ENCODE measurements around the gene PCSK5.
"Not testable (repeated sequence)": the region's sequence is repeated elsewhere in the genome, so short reads cannot be mapped to it uniquely, and the experiment has no call there.

Gene PCSK5

DNA sequence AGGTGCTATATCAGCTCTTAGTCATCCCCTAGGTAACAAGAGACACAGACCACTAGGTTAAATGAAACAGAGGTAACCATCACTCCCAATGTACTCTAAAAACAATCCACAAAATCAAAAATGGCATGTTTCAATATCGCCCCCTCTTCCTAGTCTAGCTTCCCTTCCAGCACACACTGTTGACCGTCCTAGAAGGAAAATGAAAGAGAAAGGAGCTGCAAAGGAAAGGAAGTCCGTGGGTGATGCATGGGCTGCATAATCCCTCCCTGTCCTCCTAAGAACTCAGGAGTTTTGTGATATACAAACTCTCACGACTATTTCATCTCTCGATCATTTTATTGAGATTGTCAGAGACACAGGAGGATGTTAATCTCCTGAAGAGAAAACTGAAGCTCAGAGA is 402.2 kb downstream of the PCSK5 start:
- CTCF ChIA-PET = interaction anchor here (1.4 kb wide), 1 partner anchor 10 kb away, joined by 4 read pairs; no protein-coding TSS in a partner anchor
- Mint-ChIP-seq H3K4me3 (no peak overlapping the region), H3K27me3 (no peaks in the 10 kb centered on the region), H3K9me3 (no peaks in the 10 kb centered on the region), H3K4me1 (peaks cover 8% of the 10 kb centered on the region), H3K27ac (no peak overlapping the region), H3K36me3 (no peaks in the 10 kb centered on the region)
- no peak for DNase-seq

DNA sequence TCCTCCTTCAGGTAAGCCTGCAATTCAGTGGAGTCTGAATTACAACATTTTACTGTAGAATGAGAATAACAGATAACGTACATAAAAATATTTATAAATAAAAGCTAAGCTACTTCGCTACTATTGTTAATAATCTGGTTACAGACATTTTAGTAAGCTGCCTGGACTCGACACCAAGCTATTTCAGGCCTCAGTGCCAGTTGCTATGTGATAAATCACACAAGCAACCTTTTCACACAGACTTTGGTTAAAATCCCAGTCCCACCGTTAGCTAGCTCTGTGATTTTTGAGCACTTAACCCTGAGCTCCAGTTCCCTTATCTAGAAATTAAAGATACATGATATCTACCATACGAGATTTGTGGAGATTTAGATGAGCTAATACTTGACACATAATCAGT is 403.8 kb downstream of the PCSK5 start:
- Mint-ChIP-seq H3K9me3 (no peaks in the 10 kb centered on the region), H3K4me3 (no peak overlapping the region), H3K27me3 (no peaks in the 10 kb centered on the region), H3K36me3 (no peaks in the 10 kb centered on the region), H3K27ac (no peak overlapping the region), H3K4me1 (peaks cover 10% of the 10 kb centered on the region)
- CTCF ChIA-PET = interaction anchor here (0.6 kb wide), 1 partner anchor 209 kb away, joined by 4 read pairs; no protein-coding TSS in a partner anchor
- DNase-seq = no peak

DNA sequence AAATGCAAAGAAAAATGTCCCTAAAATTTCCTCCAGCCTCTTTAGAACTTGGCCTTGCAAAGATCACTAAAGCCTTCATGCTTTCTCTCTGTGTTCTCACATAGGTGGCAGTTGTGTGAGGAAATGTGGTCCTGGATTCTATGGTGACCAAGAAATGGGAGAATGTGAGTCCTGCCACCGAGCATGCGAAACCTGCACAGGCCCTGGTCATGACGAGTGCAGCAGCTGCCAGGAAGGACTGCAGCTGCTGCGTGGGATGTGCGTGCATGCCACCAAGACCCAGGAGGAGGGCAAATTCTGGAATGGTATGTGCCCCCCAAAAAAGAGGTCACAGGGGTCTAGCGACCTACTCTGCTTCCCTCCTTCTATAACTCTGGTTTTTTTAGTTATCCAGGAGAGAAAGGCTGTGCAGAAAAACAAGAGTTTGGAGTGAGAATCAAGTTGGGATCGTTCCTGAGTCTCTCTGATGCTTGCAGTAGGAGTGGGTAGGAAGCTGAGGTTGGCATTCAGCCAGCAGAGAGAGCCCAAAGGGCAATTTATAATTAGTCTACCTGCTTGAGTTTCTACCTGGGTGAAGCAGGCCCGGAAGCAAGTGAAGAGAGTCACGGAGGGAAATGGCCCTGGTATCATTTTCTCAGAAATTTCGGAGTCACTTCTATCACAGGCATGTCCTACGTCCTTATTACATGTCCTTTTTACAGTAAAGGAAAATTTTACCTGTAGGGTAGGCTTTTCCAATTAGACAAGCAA is 406.3 kb downstream of the PCSK5 start:
- Mint-ChIP-seq H3K36me3 (no peaks in the 10 kb centered on the region), H3K9me3 (no peaks in the 10 kb centered on the region), H3K4me3 (no peak overlapping the region), H3K4me1 (peaks cover 10% of the 10 kb centered on the region), H3K27me3 (no peaks in the 10 kb centered on the region), H3K27ac (no peak overlapping the region)
- no peak for DNase-seq
- CTCF ChIA-PET = interaction anchor here (0.9 to 2.1 kb wide), 2 partner anchors 273 to 1095 kb away, joined by 3 to 5 read pairs; no protein-coding TSS in a partner anchor

DNA sequence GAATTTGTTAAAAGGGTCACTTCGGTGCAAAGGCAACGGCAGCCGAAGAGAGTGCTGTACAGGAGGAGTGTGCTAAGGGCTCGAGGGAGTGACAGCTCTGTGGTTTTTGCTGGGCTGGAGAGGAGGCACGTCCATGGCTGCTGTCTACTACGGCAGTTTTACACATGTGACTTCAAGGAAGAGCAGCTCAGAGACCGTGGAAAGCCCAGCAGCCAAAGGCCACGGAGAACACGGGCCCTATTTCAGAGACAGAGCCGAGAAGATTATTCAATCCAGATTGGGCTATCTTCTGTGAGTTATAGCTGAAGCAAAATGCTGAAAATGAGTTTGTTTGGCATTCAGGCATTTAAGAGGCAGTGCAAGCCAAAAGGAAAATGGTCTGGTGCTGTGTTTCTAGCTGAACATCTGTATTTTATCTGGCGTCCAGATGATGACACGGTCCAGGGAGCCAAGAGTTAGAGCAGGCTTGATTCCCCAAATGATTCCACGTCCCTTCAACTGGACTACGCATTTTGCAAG is 407.3 kb downstream of the PCSK5 start:
- Mint-ChIP-seq H3K9me3 (no peaks in the 10 kb centered on the region), H3K4me3 (no peak overlapping the region), H3K27ac (no peak overlapping the region), H3K27me3 (no peaks in the 10 kb centered on the region), H3K4me1 (peaks cover 10% of the 10 kb centered on the region), H3K36me3 (no peaks in the 10 kb centered on the region)
- CTCF ChIA-PET = interaction anchor here (0.9 to 2.1 kb wide), 3 partner anchors 8 to 1096 kb away, joined by 3 to 5 read pairs (median 4); no protein-coding TSS in a partner anchor
- no peak for DNase-seq

DNA sequence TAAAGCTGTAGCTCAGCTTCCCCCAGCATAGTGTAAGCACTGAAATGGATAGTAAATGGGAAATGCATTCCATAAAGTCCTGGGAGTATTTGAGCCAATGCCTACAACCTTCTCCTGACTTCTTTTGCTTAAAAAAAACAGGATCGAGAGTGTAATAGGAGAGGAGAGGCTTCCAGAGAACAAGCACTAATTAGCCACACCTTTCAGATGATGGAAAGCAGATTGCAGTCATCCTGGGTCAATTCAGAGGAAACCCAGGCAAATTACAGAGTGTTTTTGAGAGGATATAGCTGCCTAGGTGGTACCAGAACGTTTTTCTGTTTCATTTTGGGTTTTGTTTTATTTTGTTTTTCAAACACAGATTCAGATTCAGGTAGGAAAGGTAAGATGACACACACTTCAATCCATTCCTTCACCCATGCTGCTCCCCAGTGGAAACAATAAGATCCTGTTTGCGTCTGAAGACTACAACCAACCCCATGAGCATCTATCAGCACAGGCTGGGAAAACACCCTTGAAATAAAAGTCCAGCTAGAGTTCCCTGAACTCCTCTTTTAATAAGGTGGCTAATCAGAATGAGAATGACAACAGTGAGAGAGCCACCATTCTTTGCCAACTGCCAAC is 408.2 kb downstream of the PCSK5 start:
- Mint-ChIP-seq H3K4me1 (peaks cover 10% of the 10 kb centered on the region), H3K4me3 (no peak overlapping the region), H3K27me3 (no peaks in the 10 kb centered on the region), H3K9me3 (no peaks in the 10 kb centered on the region), H3K36me3 (no peaks in the 10 kb centered on the region), H3K27ac (no peak overlapping the region)
- no peak for DNase-seq
- CTCF ChIA-PET = interaction anchor here (0.5 to 2.1 kb wide), 5 partner anchors 9 to 1487 kb away, joined by 3 to 5 read pairs (median 3); no protein-coding TSS in a partner anchor

DNA sequence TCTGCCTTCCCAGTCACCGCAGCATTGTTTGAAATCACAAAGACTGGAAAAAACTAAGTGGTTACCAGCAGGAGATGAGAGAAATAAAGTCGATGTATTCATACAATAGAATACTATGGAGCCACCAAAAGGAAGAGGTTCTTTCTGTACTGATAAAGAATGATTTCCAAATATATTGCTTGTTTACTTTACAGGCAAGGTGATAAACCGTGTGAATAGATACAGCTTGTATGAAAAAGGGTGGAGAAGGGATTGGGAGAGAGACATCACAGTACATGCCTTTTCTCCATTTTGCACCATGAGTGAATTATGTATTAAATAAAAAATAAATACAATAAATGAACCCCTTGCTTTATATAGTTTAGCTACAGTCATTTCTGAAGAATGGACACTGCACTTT is 412.1 kb downstream of the PCSK5 start:
- peaks cover 9% of the 10 kb centered on the region for H3K27me3 Mint-ChIP-seq
- CTCF ChIA-PET = interaction anchor here (0.6 to 3.5 kb wide), 17 partner anchors 10 to 1215 kb away, joined by 3 to 22 read pairs (median 4); partner anchors contain the start of gene PCSK5

DNA sequence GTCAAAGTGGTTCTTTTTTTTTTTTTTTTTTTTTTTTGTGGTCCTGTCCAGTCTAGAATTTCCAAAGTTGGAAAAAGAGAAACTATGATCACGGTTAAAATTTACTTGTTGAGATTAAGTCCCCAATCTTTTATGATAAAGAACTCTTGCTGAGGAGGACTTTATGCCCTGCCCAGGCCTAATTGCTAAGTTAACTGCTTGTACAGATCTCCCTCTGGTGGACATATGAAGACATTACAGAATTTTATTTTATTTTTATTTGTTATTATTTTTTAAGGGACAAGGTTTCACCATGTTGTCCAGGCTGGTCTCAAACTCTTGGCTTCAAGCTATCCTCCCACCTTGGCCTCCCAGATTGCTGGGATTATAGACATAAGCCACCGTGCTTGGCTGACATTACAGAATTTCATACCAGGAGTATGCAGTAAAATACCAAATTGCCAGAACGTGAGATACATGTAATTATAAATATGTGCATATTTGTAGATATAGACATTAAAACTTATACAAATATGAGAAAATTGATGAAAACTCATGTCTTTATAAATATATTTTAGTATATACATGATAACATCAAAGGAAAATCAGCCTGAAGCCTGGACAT is 412.6 kb downstream of the PCSK5 start:
- peak; percentile 27 for DNase-seq
- Mint-ChIP-seq H3K4me3 (no peak overlapping the region), H3K36me3 (no peaks in the 10 kb centered on the region), H3K27ac (no peak overlapping the region), H3K9me3 (no peaks in the 10 kb centered on the region), H3K4me1 (no peaks in the 10 kb centered on the region), H3K27me3 (peaks cover 9% of the 10 kb centered on the region)
- CTCF ChIA-PET = interaction anchor here (0.7 to 3.5 kb wide), 17 partner anchors 10 to 1037 kb away, joined by 3 to 22 read pairs (median 4); no protein-coding TSS in a partner anchor

More for the DNA sequence above, 412.1 kb downstream of the PCSK5 start:
- no peaks in the 10 kb centered on the region for H3K36me3 Mint-ChIP-seq
- H3K4me3 Mint-ChIP-seq = no peak overlapping the region
- no peak overlapping the region for H3K27ac Mint-ChIP-seq
- H3K9me3 Mint-ChIP-seq = no peaks in the 10 kb centered on the region
- DNase-seq = no peak
- peaks cover 2% of the 10 kb centered on the region for H3K4me1 Mint-ChIP-seq

DNA sequence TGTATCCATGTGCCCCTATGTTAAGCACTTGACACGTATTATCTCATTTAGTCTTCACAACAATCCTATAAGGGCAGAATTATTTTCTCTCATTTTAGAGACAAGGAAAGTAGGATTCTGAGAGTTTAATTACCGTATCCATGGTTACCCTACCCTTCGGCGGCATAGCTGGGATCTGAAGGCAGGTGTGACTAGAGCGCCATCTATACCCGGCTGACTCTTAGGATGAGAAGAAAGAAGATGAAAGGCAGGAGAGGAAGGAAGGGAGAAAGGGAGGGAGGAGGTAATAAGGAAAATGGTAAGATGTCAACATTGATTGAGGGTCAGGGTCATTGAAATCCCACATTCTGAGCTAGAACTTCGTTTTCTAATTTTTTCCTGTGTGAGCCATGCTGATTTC is 416.6 kb downstream of the PCSK5 start:
- not testable (repeated sequence) for H3K9me3 Mint-ChIP-seq

DNA sequence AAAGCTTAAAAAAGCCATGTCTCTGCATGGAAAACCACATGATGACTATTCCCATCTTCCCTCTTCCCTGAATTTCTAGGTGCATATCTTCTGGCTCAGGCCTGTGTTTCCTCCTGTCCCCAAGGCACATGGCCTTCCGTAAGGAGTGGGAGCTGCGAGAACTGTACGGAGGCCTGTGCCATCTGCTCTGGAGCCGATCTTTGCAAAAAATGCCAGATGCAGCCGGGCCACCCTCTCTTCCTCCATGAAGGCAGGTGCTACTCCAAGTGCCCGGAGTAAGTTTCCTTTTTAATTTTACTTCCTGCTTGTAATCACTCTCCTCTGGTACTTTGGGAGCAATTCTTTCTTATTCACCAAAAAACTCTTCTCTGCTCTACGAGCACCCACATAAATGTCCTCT is 420.1 kb downstream of the PCSK5 start:
- CTCF ChIA-PET = no interaction called here
- DNase-seq = no peak
- H3K4me3 Mint-ChIP-seq = no peak overlapping the region
- H3K36me3 Mint-ChIP-seq = no peaks in the 10 kb centered on the region
- H3K4me1 Mint-ChIP-seq = no peaks in the 10 kb centered on the region
- no peaks in the 10 kb centered on the region for H3K9me3 Mint-ChIP-seq
- peaks cover 12% of the 10 kb centered on the region for H3K27me3 Mint-ChIP-seq
- no peak overlapping the region for H3K27ac Mint-ChIP-seq

More for the DNA sequence above, 416.6 kb downstream of the PCSK5 start:
- H3K4me1 Mint-ChIP-seq, H3K27ac Mint-ChIP-seq, DNase-seq, H3K4me3 Mint-ChIP-seq, H3K36me3 Mint-ChIP-seq: not testable (repeated sequence)
- CTCF ChIA-PET = interaction anchor here (1.2 to 1.9 kb wide), 2 partner anchors 8 to 1043 kb away, joined by 3 to 4 read pairs; no protein-coding TSS in a partner anchor
- peaks cover 13% of the 10 kb centered on the region for H3K27me3 Mint-ChIP-seq

DNA sequence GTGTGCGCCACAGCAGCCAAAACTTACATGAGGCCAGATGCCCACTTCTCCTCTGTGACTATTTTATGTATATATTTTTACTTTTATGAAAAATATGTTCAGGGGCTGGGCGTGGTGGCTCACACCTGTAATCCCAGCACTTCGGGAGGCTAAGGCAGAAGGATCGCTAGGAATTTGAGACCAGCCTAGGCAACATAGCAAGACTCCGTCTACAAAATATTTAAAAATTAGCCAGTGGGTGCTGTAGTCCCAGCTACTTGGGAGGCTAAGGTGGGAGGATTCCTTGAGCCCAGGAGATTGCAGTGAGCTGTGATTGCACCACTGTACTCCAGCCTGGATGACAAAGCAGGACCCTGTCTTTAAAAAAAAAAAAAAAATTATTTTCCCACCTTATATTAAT is 420.5 kb downstream of the PCSK5 start:
- peaks cover 12% of the 10 kb centered on the region for H3K27me3 Mint-ChIP-seq
- CTCF ChIA-PET = no interaction called here

DNA sequence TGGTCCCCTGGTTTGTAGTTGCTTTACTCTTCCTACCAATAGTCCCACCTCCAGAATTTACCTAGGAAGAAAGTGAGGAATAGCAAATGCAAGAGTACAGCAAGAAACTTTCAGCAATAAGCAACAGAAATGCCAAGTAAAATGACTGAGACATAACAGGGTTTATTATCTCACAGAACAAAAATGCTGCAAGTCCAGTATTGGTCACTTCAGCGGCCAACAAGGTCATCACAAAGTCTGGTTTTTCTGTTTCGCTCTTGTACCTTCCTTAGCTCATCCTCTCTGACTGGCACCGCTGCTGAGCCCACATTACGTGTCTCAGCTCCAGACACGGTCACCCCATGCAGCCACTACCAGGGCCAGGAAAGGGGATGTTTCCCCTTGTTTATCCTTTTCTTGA is 421.1 kb downstream of the PCSK5 start:
- Mint-ChIP-seq H3K36me3 (no peaks in the 10 kb centered on the region), H3K4me3 (no peak overlapping the region), H3K4me1 (no peaks in the 10 kb centered on the region), H3K9me3 (no peaks in the 10 kb centered on the region), H3K27ac (no peak overlapping the region), H3K27me3 (peaks cover 12% of the 10 kb centered on the region)
- DNase-seq = no peak
- CTCF ChIA-PET = no interaction called here

More for the DNA sequence above, 420.5 kb downstream of the PCSK5 start:
- Mint-ChIP-seq H3K9me3 (no peaks in the 10 kb centered on the region), H3K27ac (no peak overlapping the region), H3K36me3 (no peaks in the 10 kb centered on the region), H3K4me1 (no peaks in the 10 kb centered on the region), H3K4me3 (no peak overlapping the region)
- no peak for DNase-seq

DNA sequence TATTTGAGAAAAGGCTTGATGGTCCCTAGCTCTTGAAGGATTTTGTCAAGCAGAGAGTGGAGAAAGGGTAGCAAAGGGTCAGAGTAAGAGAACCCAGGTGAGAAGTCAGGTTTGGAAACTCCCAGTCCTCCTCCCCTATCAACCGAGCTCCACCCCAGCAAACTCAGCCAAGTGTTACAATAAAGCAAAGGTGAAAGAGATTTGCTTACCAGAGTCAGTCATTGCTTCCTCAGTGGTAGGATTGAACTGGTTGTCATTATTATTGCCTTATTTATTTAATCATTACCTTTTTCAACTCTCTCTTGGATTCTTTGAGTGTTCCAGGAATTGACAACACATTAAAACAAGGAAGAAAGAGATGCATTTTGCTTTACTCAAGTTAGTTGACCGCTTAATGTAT is 423.3 kb downstream of the PCSK5 start:
- Mint-ChIP-seq H3K27ac (no peak overlapping the region), H3K27me3 (peaks cover 7% of the 10 kb centered on the region), H3K4me1 (no peaks in the 10 kb centered on the region), H3K36me3 (no peaks in the 10 kb centered on the region), H3K9me3 (no peaks in the 10 kb centered on the region), H3K4me3 (no peak overlapping the region)
- CTCF ChIA-PET = no interaction called here
- no peak for DNase-seq

DNA sequence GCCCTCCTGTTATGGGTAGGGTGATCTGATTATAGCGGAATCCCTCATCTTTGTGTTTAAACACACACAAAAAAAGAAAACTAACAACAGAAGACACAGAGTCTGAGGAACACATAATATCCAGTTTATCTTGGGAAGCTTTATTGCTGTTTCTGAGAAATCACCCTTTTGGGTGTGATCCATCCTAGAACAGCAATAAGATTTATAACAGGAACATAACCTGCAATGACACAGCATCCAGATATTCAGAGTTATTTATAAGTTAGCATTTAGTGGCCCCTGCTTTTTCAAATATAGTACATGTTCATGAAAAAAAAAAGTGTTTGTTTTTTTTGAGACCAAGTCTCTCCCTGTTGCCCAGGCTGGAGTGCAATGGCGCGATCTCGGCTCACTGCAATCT is 423.8 kb downstream of the PCSK5 start:
- Mint-ChIP-seq H3K27me3 (peaks cover 7% of the 10 kb centered on the region), H3K4me3 (no peak overlapping the region), H3K36me3 (no peaks in the 10 kb centered on the region), H3K4me1 (no peaks in the 10 kb centered on the region), H3K27ac (no peak overlapping the region), H3K9me3 (no peaks in the 10 kb centered on the region)
- CTCF ChIA-PET = no interaction called here
- DNase-seq = no peak

DNA sequence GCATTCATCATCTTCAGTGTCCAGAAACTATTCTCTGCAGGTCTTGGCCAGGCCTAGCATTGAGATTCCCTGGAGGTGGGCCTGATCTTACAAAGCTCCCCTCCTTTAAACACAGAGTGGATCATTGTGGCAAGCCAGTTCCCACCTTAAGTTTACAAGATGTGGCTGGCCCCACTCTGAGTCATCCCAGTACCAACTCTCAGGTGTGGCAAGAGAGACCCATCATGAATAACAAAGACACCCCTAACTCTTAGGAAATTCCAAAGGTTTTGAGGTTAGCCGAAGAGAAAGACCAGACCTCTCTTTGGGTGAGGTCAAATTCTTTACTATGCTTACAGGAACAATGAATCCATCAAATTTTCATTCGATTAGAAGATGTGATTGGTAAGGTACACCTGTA is 425.6 kb downstream of the PCSK5 start:
- H3K4me3 Mint-ChIP-seq = no peak overlapping the region

More for the DNA sequence above, 425.6 kb downstream of the PCSK5 start:
- Mint-ChIP-seq H3K36me3 (no peaks in the 10 kb centered on the region), H3K9me3 (no peaks in the 10 kb centered on the region), H3K27me3 (peaks cover 8% of the 10 kb centered on the region), H3K27ac (no peak overlapping the region), H3K4me1 (no peaks in the 10 kb centered on the region)
- DNase-seq = no peak
- CTCF ChIA-PET = interaction anchor here (1.3 kb wide), 1 partner anchor 14 kb away, joined by 3 read pairs; no protein-coding TSS in a partner anchor
